SK-N-SH (cell line): ENCODE measurements around the gene A4GNT. TPM values are rescaled to one million over a fixed set of nuclear protein-coding genes. Genes with fewer than 3 reads are reported as not detected.

Experiments
- CTCF ChIA-PET: fragments of 300-600, 350-600 bp; formaldehyde crosslinking; extraction: SDS; loops from one replicate; lab custom pipeline; 2021; lab: Yijun Ruan, JAX
- POLR2A ChIA-PET: fragments of 350-600 bp; sonication (Branson Sonifier 250); formaldehyde crosslinking; extraction: SDS; loops from one replicate; lab custom pipeline; 2020; ENCODE audit warnings: antibody characterized with exemption, inconsistent platforms; lab: Yijun Ruan, JAX
- DNase-seq: peaks from one replicate; pipeline ENCODE4 v3.0.0; 2012
- H2AFZ ChIP-seq: fragments of 200-600 bp; sonication (generic); 2 replicates; pipeline ENCODE4 v1.8.1; 2016; ENCODE audit warnings: antibody characterized with exemption, mild to moderate bottlenecking, low read depth
- H3F3A ChIP-seq: fragments of 200-600 bp; sonication (generic); replicated peaks from 2 replicates; pipeline ENCODE3; 2016; ENCODE audit warnings: antibody characterized with exemption, mild to moderate bottlenecking; ENCODE audit not compliant: insufficient read depth
- H3K27ac ChIP-seq, 2 experiments: fragments of 200-500 bp in 1 of 2; fragments of 200-600 bp in 1 of 2; sonication (Bioruptor generic) in 1 of 2; sonication (generic), shearing (Covaris generic) in 1 of 2; 2 replicates each; pipeline versions ENCODE4 v1.5.1 to v1.6.1; 2014 to 2016; ENCODE audit warnings: low read depth in 2 of 2, inconsistent platforms in 1 of 2, low read length in 1 of 2, mild to moderate bottlenecking in 1 of 2, mixed read lengths in 1 of 2
- H3K27me3 ChIP-seq: fragments of 200-600 bp; sonication (generic), shearing (Covaris generic); 2 replicates; pipeline ENCODE4 v1.6.1; 2016; ENCODE audit warnings: mixed run types; ENCODE audit not compliant: insufficient read depth
- H3K36me3 ChIP-seq, 2 experiments: fragments of 200-500 bp in 1 of 2; fragments of 200-600 bp in 1 of 2; sonication (Bioruptor generic) in 1 of 2; sonication (generic) in 1 of 2; replicated peaks in 1 of 2; 2 replicates each; pipeline versions ENCODE3 to v1.5.1; 2014 to 2016; ENCODE audit warnings: low read length in 1 of 2, mild to moderate bottlenecking in 1 of 2; ENCODE audit not compliant: insufficient read depth in 2 of 2, control insufficient read depth in 1 of 2
- H3K4me1 ChIP-seq, 2 experiments: fragments of 200-500 bp in 1 of 2; fragments of 200-600 bp in 1 of 2; sonication (Bioruptor generic) in 1 of 2; sonication (generic), shearing (Covaris generic) in 1 of 2; 2 replicates each; pipeline versions ENCODE4 v1.5.1 to v1.6.1; 2014 to 2016; ENCODE audit warnings: low read depth in 1 of 2, low read length in 1 of 2, mixed run types in 1 of 2; ENCODE audit not compliant: insufficient read depth in 2 of 2, control insufficient read depth in 1 of 2
- H3K4me2 ChIP-seq: fragments of 200-600 bp; sonication (generic), shearing (Covaris generic); 2 replicates; pipeline ENCODE4 v1.6.1; 2017; ENCODE audit warnings: mixed run types
- H3K4me3 ChIP-seq, 2 experiments: fragments of 200-500 bp in 1 of 2; fragments of 200-600 bp in 1 of 2; sonication (Bioruptor generic) in 1 of 2; sonication (generic), shearing (Covaris generic) in 1 of 2; 2 replicates each; pipeline versions ENCODE4 v1.5.1 to v1.8.1; 2014 to 2016; ENCODE audit warnings: low read depth in 2 of 2, inconsistent platforms in 1 of 2, low read length in 1 of 2, mild to moderate bottlenecking in 1 of 2, mixed read lengths in 1 of 2, moderate library complexity in 1 of 2
- H3K79me2 ChIP-seq: fragments of 200-600 bp; sonication (generic); 2 replicates; pipeline ENCODE4 v1.8.1; 2017; ENCODE audit warnings: mild to moderate bottlenecking; ENCODE audit not compliant: insufficient read depth
- H3K9ac ChIP-seq: fragments of 200-600 bp; sonication (generic); 2 replicates; pipeline ENCODE4 v1.6.1; 2017; ENCODE audit warnings: mixed run types
- H3K9me2 ChIP-seq: fragments of 200-600 bp; sonication (generic); 2 replicates; pipeline ENCODE4 v1.6.1; 2017; ENCODE audit warnings: mixed run types
- H3K9me3 ChIP-seq: fragments of 200-600 bp; sonication (generic); 2 replicates; pipeline ENCODE4 v1.6.1; 2017; ENCODE audit warnings: mixed run types, mild to moderate bottlenecking, moderate library complexity
- H4K20me1 ChIP-seq: fragments of 200-600 bp; sonication (generic); 2 replicates; pipeline ENCODE4 v1.6.1; 2017; ENCODE audit warnings: mild to moderate bottlenecking, mixed run types; ENCODE audit not compliant: insufficient read depth
- CTCF ChIP-seq: fragments of 200-600 bp; sonication (generic); IDR thresholded peaks from 2 replicates; pipeline ENCODE4 v1.6.1; 2017; ENCODE audit warnings: antibody characterized with exemption, mild to moderate bottlenecking, moderate library complexity
- ELF1 ChIP-seq: IDR thresholded peaks from 2 replicates; pipeline ENCODE4 v1.4.0; 2012
- EP300 ChIP-seq, 2 experiments: IDR thresholded peaks; 2 replicates each; pipeline versions ENCODE4 v1.4.0 to v1.6.1; 2012; ENCODE audit warnings: borderline replicate concordance in 1 of 2, low read depth in 1 of 2, low read length in 1 of 2
- FOSL2 ChIP-seq: IDR thresholded peaks from 2 replicates; pipeline ENCODE4 v1.4.0; 2012; ENCODE audit warnings: low read depth, mild to moderate bottlenecking, moderate library complexity, borderline replicate concordance
- FOXJ3 ChIP-seq: sonication (generic); formaldehyde crosslinking; IDR thresholded peaks from 2 replicates; pipeline ENCODE4 v1.5.1; 2020; ENCODE audit warnings: mild to moderate bottlenecking, missing genetic modification reagents
- GABPA ChIP-seq: IDR thresholded peaks from 2 replicates; pipeline ENCODE4 v1.4.0; 2012; ENCODE audit warnings: low read depth, mild to moderate bottlenecking
- GATA2 ChIP-seq: sonication (generic); formaldehyde crosslinking; IDR thresholded peaks from 2 replicates; pipeline ENCODE4 v1.5.0; 2020; ENCODE audit warnings: mild to moderate bottlenecking, missing genetic modification reagents
- JUND ChIP-seq: IDR thresholded peaks from 2 replicates; pipeline ENCODE4 v1.4.0; 2012
- MXI1 ChIP-seq: IDR thresholded peaks from 2 replicates; pipeline ENCODE4 v1.6.1; 2012; ENCODE audit warnings: mild to moderate bottlenecking, low read depth, low read length, improper control_type of control experiment
- NFIC ChIP-seq: IDR thresholded peaks from 2 replicates; pipeline ENCODE4 v1.4.0; 2012; ENCODE audit warnings: borderline replicate concordance
- NRF1 ChIP-seq: IDR thresholded peaks from 2 replicates; pipeline ENCODE4 v1.6.1; 2012; ENCODE audit warnings: low read depth, mild to moderate bottlenecking, low read length
- POLR2AphosphoS5 ChIP-seq: IDR thresholded peaks from 2 replicates; pipeline ENCODE4 v1.6.1; 2012; ENCODE audit warnings: low read depth, low read length
- RAD21 ChIP-seq: IDR thresholded peaks from 2 replicates; pipeline ENCODE4 v1.6.1; 2012; ENCODE audit warnings: mild to moderate bottlenecking, low read length
- RCOR1 ChIP-seq: fragments of 150-350 bp; IDR thresholded peaks from 2 replicates; pipeline ENCODE4 v1.6.1; 2017; ENCODE audit warnings: antibody characterized with exemption, low read length
- RFX5 ChIP-seq: IDR thresholded peaks from 2 replicates; pipeline ENCODE4 v1.6.1; 2012; ENCODE audit warnings: mild to moderate bottlenecking, improper control_type of control experiment, low read length
- RXRA ChIP-seq: IDR thresholded peaks from 2 replicates; pipeline ENCODE4 v1.4.0; 2012; ENCODE audit warnings: low read depth, mild to moderate bottlenecking, borderline replicate concordance
- SIN3A ChIP-seq: IDR thresholded peaks from 2 replicates; pipeline ENCODE4 v1.6.1; 2012; ENCODE audit warnings: low read depth, mild to moderate bottlenecking, low read length, moderate library complexity, borderline replicate concordance
- SMC3 ChIP-seq: IDR thresholded peaks from 2 replicates; pipeline ENCODE4 v1.6.1; 2012; ENCODE audit warnings: low read depth, low read length, improper control_type of control experiment
- TAF1 ChIP-seq: IDR thresholded peaks from 2 replicates; pipeline ENCODE4 v1.6.1; 2012; ENCODE audit warnings: low read depth, mild to moderate bottlenecking, low read length, moderate library complexity, borderline replicate concordance
- TEAD4 ChIP-seq: IDR thresholded peaks from 2 replicates; pipeline ENCODE4 v1.4.0; 2012; ENCODE audit warnings: mild to moderate bottlenecking, borderline replicate concordance; ENCODE audit not compliant: insufficient read depth
- USF1 ChIP-seq: IDR thresholded peaks from 2 replicates; pipeline ENCODE4 v1.4.0; 2012; ENCODE audit warnings: low read depth, borderline replicate concordance
- USF2 ChIP-seq: fragments of 150-350 bp; IDR thresholded peaks from 2 replicates; pipeline ENCODE4 v1.6.1; 2017; ENCODE audit warnings: antibody characterized with exemption, low read length, low read depth, borderline replicate concordance
- YY1 ChIP-seq: IDR thresholded peaks from 2 replicates; pipeline ENCODE4 v1.4.0; 2012; ENCODE audit warnings: low read depth, mild to moderate bottlenecking
- WGBS: methylation state at CpG from one replicate; pipeline ENCODE4 v1.1.6; 2017; ENCODE audit warnings: low lambda C conversion rate; 5-methylcytosine and 5-hydroxymethylcytosine counted together
- polyA plus RNA-seq, 3 experiments: library from polyadenylated mRNA; depleted of rRNA; stranded (reverse); fragments of >200 nt; gene quantifications; 2 replicates each; pipeline ENCODE4 v1.2.3, GENCODE V29; 2012

Gene A4GNT
- polyA plus RNA-seq, 1 of the 3 experiments (the other 2 are of a cell fraction), result not detected

DNA sequence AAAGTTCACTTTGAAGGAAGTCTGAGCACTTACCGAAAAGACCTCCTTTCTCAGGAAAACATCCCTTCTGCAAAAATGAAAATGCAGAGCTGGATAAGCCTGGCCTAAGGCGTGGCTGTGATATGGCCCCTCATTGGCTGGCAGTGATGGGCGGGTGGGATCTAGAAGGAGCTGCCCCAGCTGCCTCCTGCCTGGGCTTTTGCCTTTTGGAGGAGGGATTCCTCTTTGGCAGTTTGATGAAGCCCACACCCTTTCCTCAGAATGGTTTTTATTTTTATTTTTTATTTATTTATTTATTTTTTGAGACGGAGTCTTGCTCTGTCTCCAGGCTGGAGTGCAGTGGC is 12.8 kb downstream of the A4GNT start:
- no peaks in the 10 kb centered on the region for H3K36me3 ChIP-seq
- peaks cover 5% of the 10 kb centered on the region for H3K79me2 ChIP-seq
- no peak for DNase-seq
- H2AFZ ChIP-seq, result peak overlapping the region; percentile 17; the same call in 1 of the 2 replicates
- no peaks in the 10 kb centered on the region for H4K20me1 ChIP-seq
- TF ChIP-seq MXI1 (no peak), NRF1 (no peak), FOSL2 (no peak), USF1 (no peak), RFX5 (no peak), POLR2AphosphoS5 (no peak), RCOR1 (no peak), FOXJ3 (CRISPR knock-in tag) (no peak)
- POLR2A ChIA-PET, result no interaction called here
- H3K4me3 ChIP-seq, result no peak overlapping the region
- H3K27ac ChIP-seq, result no peak overlapping the region
- H3K27me3 ChIP-seq, result no peaks in the 10 kb centered on the region
- CTCF ChIA-PET, result interaction anchor here (0.6 to 3.4 kb wide), 20 partner anchors 9 to 1009 kb away, joined by 3 to 69 read pairs (median 6); partner anchors contain the start of genes A4GNT and DBR1
- H3K4me1 ChIP-seq, result peaks cover 0 to 7% of the 10 kb centered on the region in 2 experiments; a peak in 1 of 4 replicates
- no peaks in the 10 kb centered on the region; the same call in 1 of the 2 replicates for H3K9me2 ChIP-seq
- no peak overlapping the region for H3K9ac ChIP-seq
- H3F3A ChIP-seq, result peaks cover 14% of the 10 kb centered on the region
- no peaks in the 10 kb centered on the region for H3K9me3 ChIP-seq
- 85% methylated on average over 4 of the region's 4 CpGs for WGBS
- H3K4me2 ChIP-seq, result no peak overlapping the region

- WGBS, result 37% methylated on average over 8 of the region's 8 CpGs
- peak; percentile 73 for DNase-seq
- no peaks in the 10 kb centered on the region for H4K20me1 ChIP-seq
- H3K36me3 ChIP-seq, result no peaks in the 10 kb centered on the region
- no peaks in the 10 kb centered on the region for H3K9me3 ChIP-seq
- no peak overlapping the region for H3K4me2 ChIP-seq
- H3K9me2 ChIP-seq, result no peaks in the 10 kb centered on the region; the same call in 1 of the 2 replicates
- peak overlapping the region; percentile 17; the same call in 1 of the 2 replicates for H2AFZ ChIP-seq
- ChIA-PET POLR2A (no interaction called here), CTCF (interaction anchor here (0.6 to 3.4 kb wide), 37 partner anchors 9 to 1008 kb away, joined by 3 to 69 read pairs (median 3); partner anchors contain the start of genes A4GNT and DBR1)
- H3F3A ChIP-seq, result peaks cover 14% of the 10 kb centered on the region
- H3K4me1 ChIP-seq, result peaks cover 4 to 13% of the 10 kb centered on the region in 2 experiments; a peak in 3 of 4 replicates
- H3K27me3 ChIP-seq, result no peaks in the 10 kb centered on the region
- H3K79me2 ChIP-seq, result peaks cover 11% of the 10 kb centered on the region
- H3K27ac ChIP-seq, result no peak overlapping the region
- H3K9ac ChIP-seq, result no peak overlapping the region
- H3K4me3 ChIP-seq, result no peak overlapping the region; a peak in 1 of 4 replicates
- TF ChIP-seq SIN3A, result no peak
- peak; percentile 88 for TF ChIP-seq RAD21
- TF ChIP-seq YY1, result no peak
- TF ChIP-seq FOXJ3 (CRISPR knock-in tag), result no peak
- TF ChIP-seq ELF1, result no peak
- TF ChIP-seq SMC3, result peak; percentile 95
- no peak for TF ChIP-seq FOSL2
- no peak for TF ChIP-seq USF2
- no peak for TF ChIP-seq JUND
- no peak for TF ChIP-seq GATA2 (CRISPR knock-in tag)
- no peak for TF ChIP-seq EP300 (IDR thresholded peaks at IDR 0.05; ENCODE audit: borderline replicate concordance in 1 of 2, low read depth in 1 of 2, low read length in 1 of 2)
- no peak for TF ChIP-seq POLR2AphosphoS5
- TF ChIP-seq CTCF, result peak; percentile 84
- TF ChIP-seq USF1, result no peak
- TF ChIP-seq GABPA, result no peak
- no peak for TF ChIP-seq TAF1
- TF ChIP-seq NFIC, result no peak
- TF ChIP-seq MXI1, result no peak
- TF ChIP-seq TEAD4, result no peak
- TF ChIP-seq NRF1, result no peak
- TF ChIP-seq RXRA, result no peak
Observed at GRCh38 chr3:138118612-138119422, 13.4 kb downstream of the A4GNT start.
